NCI-H526 treated with DMSO at 0.1 percent for 48 hours (cell line): ENCODE results near the gene PIK3R1.
"Not testable (repeated sequence)": the region's sequence is repeated elsewhere in the genome, so short reads cannot be mapped to it uniquely, and the experiment has no call there.

Experiments
- DNase-seq: peaks from one replicate; lab custom pipeline; 2025; lab: John Stamatoyannopoulos, UW

The PIK3R1 gene

GRCh38 chr5:68226546-68227073 is 11.1 kb downstream of the PIK3R1 start:
- no peak for DNase-seq

GRCh38 chr5:68227532-68228160 is 12.1 kb downstream of the PIK3R1 start:
- no peak for DNase-seq

- DNase-seq = no peak
Measured at GRCh38 chr5:68229416-68229815, 13.9 kb downstream of the PIK3R1 start.

GRCh38 chr5:68230285-68230684 is 14.7 kb downstream of the PIK3R1 start:
- DNase-seq = no peak

GRCh38 chr5:68231414-68232076 is 16.0 kb downstream of the PIK3R1 start:
- DNase-seq = no peak

GRCh38 chr5:68232277-68232676 is 16.7 kb downstream of the PIK3R1 start:
- DNase-seq = no peak

- DNase-seq = no peak
Measured at GRCh38 chr5:68233075-68233474, 17.5 kb downstream of the PIK3R1 start.

GRCh38 chr5:68235229-68235628 is 19.7 kb downstream of the PIK3R1 start:
- DNase-seq = not testable (repeated sequence)

- no peak for DNase-seq
Measured at GRCh38 chr5:68237715-68238114, 22.2 kb downstream of the PIK3R1 start.

GRCh38 chr5:68239487-68239886 is 23.9 kb downstream of the PIK3R1 start:
- no peak for DNase-seq

GRCh38 chr5:68240202-68240601 is 24.6 kb downstream of the PIK3R1 start:
- DNase-seq = no peak

- DNase-seq = no peak
Measured at GRCh38 chr5:68240771-68241170, 25.2 kb downstream of the PIK3R1 start.

GRCh38 chr5:68242743-68243142 is 27.2 kb downstream of the PIK3R1 start:
- no peak for DNase-seq

- DNase-seq = no peak
Measured at GRCh38 chr5:68243251-68243650, 27.7 kb downstream of the PIK3R1 start.

- no peak for DNase-seq
Measured at GRCh38 chr5:68243681-68244080, 28.1 kb downstream of the PIK3R1 start.

- DNase-seq = no peak
Measured at GRCh38 chr5:68245319-68245718, 29.8 kb downstream of the PIK3R1 start.

- DNase-seq = no peak
Measured at GRCh38 chr5:68246802-68247201, 31.2 kb downstream of the PIK3R1 start.

- DNase-seq = no peak
Measured at GRCh38 chr5:68247627-68248026, 32.1 kb downstream of the PIK3R1 start.

GRCh38 chr5:68248896-68249295 is 33.3 kb downstream of the PIK3R1 start:
- no peak for DNase-seq

GRCh38 chr5:68249520-68249919 is 34.0 kb downstream of the PIK3R1 start:
- no peak for DNase-seq

GRCh38 chr5:68250661-68251298 is 35.2 kb downstream of the PIK3R1 start:
- DNase-seq = no peak

GRCh38 chr5:68251386-68251785 is 35.8 kb downstream of the PIK3R1 start:
- no peak for DNase-seq
